ENCODE data around the gene FAM114A2. TPM values are rescaled to one million over a fixed set of nuclear protein-coding genes. Genes with fewer than 3 reads are reported as not detected.

Gene FAM114A2
- total RNA-seq, 2 experiments from 2014 or later: 19.1 to 22.7 TPM

- Mint-ChIP-seq H3K9me3 (no peaks in the 10 kb centered on the region), H3K27me3 (no peaks in the 10 kb centered on the region), H3K36me3 (ENCODE audit: low read depth) (peaks cover 19% of the 10 kb centered on the region), H3K4me3 (no peak overlapping the region), H3K4me1 (no peaks in the 10 kb centered on the region), H3K27ac (no peak overlapping the region)
- CTCF ChIA-PET: no interaction called here
- DNase-seq: no peak
- POLR2A ChIA-PET: no interaction called here
Measured at GRCh38 chr5:154000703-154001102, 38.0 kb downstream of the FAM114A2 start.

- ChIA-PET POLR2A (no interaction called here), CTCF (no interaction called here)
- H3K27me3 Mint-ChIP-seq: no peaks in the 10 kb centered on the region
- no peak for DNase-seq
- no peaks in the 10 kb centered on the region for H3K4me1 Mint-ChIP-seq
- peaks cover 19% of the 10 kb centered on the region for H3K36me3 Mint-ChIP-seq (ENCODE audit: low read depth)
- no peaks in the 10 kb centered on the region for H3K9me3 Mint-ChIP-seq
- H3K27ac Mint-ChIP-seq: no peak overlapping the region
- H3K4me3 Mint-ChIP-seq: no peak overlapping the region
Measured at GRCh38 chr5:153999995-154000394, 38.7 kb downstream of the FAM114A2 start.

- DNase-seq: no peak
- H3K36me3 Mint-ChIP-seq (ENCODE audit: low read depth): peaks cover 21% of the 10 kb centered on the region
- CTCF ChIA-PET: no interaction called here
- no peaks in the 10 kb centered on the region for H3K9me3 Mint-ChIP-seq
- H3K4me3 Mint-ChIP-seq: no peak overlapping the region
- H3K27me3 Mint-ChIP-seq: no peaks in the 10 kb centered on the region
- POLR2A ChIA-PET: no interaction called here
- no peak overlapping the region for H3K27ac Mint-ChIP-seq
- H3K4me1 Mint-ChIP-seq: no peaks in the 10 kb centered on the region
Measured at GRCh38 chr5:153998768-153999167, 39.9 kb downstream of the FAM114A2 start.

GRCh38 chr5:153998010-153998409 lies 40.7 kb downstream of the FAM114A2 start:
- Mint-ChIP-seq H3K4me3 (no peak overlapping the region), H3K9me3 (no peaks in the 10 kb centered on the region), H3K4me1 (no peaks in the 10 kb centered on the region), H3K27ac (no peak overlapping the region), H3K36me3 (ENCODE audit: low read depth) (peaks cover 21% of the 10 kb centered on the region), H3K27me3 (no peaks in the 10 kb centered on the region)
- ChIA-PET POLR2A (no interaction called here), CTCF (no interaction called here)
- DNase-seq: no peak

GRCh38 chr5:153991168-153991567 lies 47.5 kb downstream of the FAM114A2 start:
- CTCF ChIA-PET: no interaction called here
- Mint-ChIP-seq H3K9me3 (no peaks in the 10 kb centered on the region), H3K4me1 (no peaks in the 10 kb centered on the region), H3K4me3 (no peak overlapping the region), H3K27me3 (no peaks in the 10 kb centered on the region), H3K36me3 (ENCODE audit: low read depth) (peaks cover 11% of the 10 kb centered on the region), H3K27ac (no peak overlapping the region)
- no peak for DNase-seq
- POLR2A ChIA-PET: no interaction called here

GRCh38 chr5:153988510-153988909 lies 50.2 kb downstream of the FAM114A2 start:
- Mint-ChIP-seq H3K9me3 (no peaks in the 10 kb centered on the region), H3K27me3 (no peaks in the 10 kb centered on the region), H3K4me1 (no peaks in the 10 kb centered on the region), H3K4me3 (no peak overlapping the region), H3K27ac (no peak overlapping the region), H3K36me3 (ENCODE audit: low read depth) (peaks cover 6% of the 10 kb centered on the region)
- ChIA-PET POLR2A (no interaction called here), CTCF (interaction anchor here (0.6 to 1.5 kb wide), 3 partner anchors 24 to 313 kb away, joined by 4 read pairs; partner anchors contain the start of gene GALNT10)
- no peak for DNase-seq

GRCh38 chr5:153987301-153987700 lies 51.4 kb downstream of the FAM114A2 start:
- no peak for DNase-seq
- H3K4me1 Mint-ChIP-seq: no peaks in the 10 kb centered on the region
- no peak overlapping the region for H3K4me3 Mint-ChIP-seq
- no peak overlapping the region for H3K27ac Mint-ChIP-seq
- ChIA-PET CTCF (no interaction called here), POLR2A (no interaction called here)
- H3K27me3 Mint-ChIP-seq: no peaks in the 10 kb centered on the region
- H3K36me3 Mint-ChIP-seq (ENCODE audit: low read depth): peaks cover 4% of the 10 kb centered on the region
- H3K9me3 Mint-ChIP-seq: no peaks in the 10 kb centered on the region

GRCh38 chr5:153985498-153985897 lies 53.2 kb downstream of the FAM114A2 start:
- POLR2A ChIA-PET: no interaction called here
- H3K4me1 Mint-ChIP-seq: no peaks in the 10 kb centered on the region
- no peaks in the 10 kb centered on the region for H3K9me3 Mint-ChIP-seq
- CTCF ChIA-PET: interaction anchor here (1.3 kb wide), 1 partner anchor 20 kb away, joined by 4 read pairs; no protein-coding TSS in a partner anchor
- H3K27ac Mint-ChIP-seq: no peak overlapping the region
- H3K4me3 Mint-ChIP-seq: no peak overlapping the region
- no peaks in the 10 kb centered on the region for H3K36me3 Mint-ChIP-seq (ENCODE audit: low read depth)
- no peak for DNase-seq
- H3K27me3 Mint-ChIP-seq: no peaks in the 10 kb centered on the region

GRCh38 chr5:153983885-153984284 lies 54.8 kb downstream of the FAM114A2 start:
- Mint-ChIP-seq H3K27ac (no peak overlapping the region), H3K9me3 (no peaks in the 10 kb centered on the region), H3K27me3 (peaks cover 3% of the 10 kb centered on the region), H3K4me1 (no peaks in the 10 kb centered on the region), H3K4me3 (no peak overlapping the region), H3K36me3 (ENCODE audit: low read depth) (no peaks in the 10 kb centered on the region)
- POLR2A ChIA-PET: no interaction called here
- DNase-seq: no peak
- CTCF ChIA-PET: no interaction called here

GRCh38 chr5:153981905-153982605 lies 56.7 kb downstream of the FAM114A2 start:
- H3K4me3 Mint-ChIP-seq: no peak overlapping the region
- no peaks in the 10 kb centered on the region for H3K36me3 Mint-ChIP-seq (ENCODE audit: low read depth)
- H3K27me3 Mint-ChIP-seq: peaks cover 4% of the 10 kb centered on the region
- no peak for DNase-seq
- ChIA-PET CTCF (no interaction called here), POLR2A (no interaction called here)
- H3K4me1 Mint-ChIP-seq: no peaks in the 10 kb centered on the region
- H3K27ac Mint-ChIP-seq: no peak overlapping the region
- H3K9me3 Mint-ChIP-seq: no peaks in the 10 kb centered on the region

GRCh38 chr5:153979028-153979783 lies 59.5 kb downstream of the FAM114A2 start:
- no peaks in the 10 kb centered on the region for H3K4me1 Mint-ChIP-seq
- ChIA-PET POLR2A (no interaction called here), CTCF (interaction anchor here (0.5 to 1.6 kb wide), 3 partner anchors 14 to 426 kb away, joined by 3 to 4 read pairs (median 3); no protein-coding TSS in a partner anchor)
- H3K9me3 Mint-ChIP-seq: no peaks in the 10 kb centered on the region
- no peak overlapping the region for H3K4me3 Mint-ChIP-seq
- H3K27ac Mint-ChIP-seq: no peak overlapping the region
- H3K36me3 Mint-ChIP-seq (ENCODE audit: low read depth): no peaks in the 10 kb centered on the region
- H3K27me3 Mint-ChIP-seq: peaks cover 7% of the 10 kb centered on the region
- no peak for DNase-seq

- Mint-ChIP-seq H3K9me3 (no peaks in the 10 kb centered on the region), H3K27me3 (peaks cover 10% of the 10 kb centered on the region), H3K4me1 (peaks cover 3% of the 10 kb centered on the region), H3K36me3 (ENCODE audit: low read depth) (no peaks in the 10 kb centered on the region), H3K4me3 (no peak overlapping the region), H3K27ac (no peak overlapping the region)
- no peak for DNase-seq
- ChIA-PET POLR2A (no interaction called here), CTCF (interaction anchor here (0.8 to 1.9 kb wide), 3 partner anchors 262 to 656 kb away, joined by 3 to 6 read pairs (median 4); no protein-coding TSS in a partner anchor)
Measured at GRCh38 chr5:153974813-153975163, 63.9 kb downstream of the FAM114A2 start.

- H3K9me3 Mint-ChIP-seq: no peaks in the 10 kb centered on the region
- peaks cover 3% of the 10 kb centered on the region for H3K4me1 Mint-ChIP-seq
- H3K27ac Mint-ChIP-seq: no peak overlapping the region
- peaks cover 10% of the 10 kb centered on the region for H3K27me3 Mint-ChIP-seq
- no peaks in the 10 kb centered on the region for H3K36me3 Mint-ChIP-seq (ENCODE audit: low read depth)
- ChIA-PET POLR2A (no interaction called here), CTCF (interaction anchor here (0.5 to 1.9 kb wide), 2 partner anchors 263 to 625 kb away, joined by 4 to 6 read pairs; no protein-coding TSS in a partner anchor)
- no peak overlapping the region for H3K4me3 Mint-ChIP-seq
- DNase-seq: peak; percentile 57
Measured at GRCh38 chr5:153974131-153974812, 64.4 kb downstream of the FAM114A2 start.
